Neural cell (in vitro differentiated cells): Measurements from ENCODE around the gene NPPA. TPM values are rescaled to one million over a fixed set of nuclear protein-coding genes. Genes with fewer than 3 reads are reported as not detected.

ENCODE experiments used
- H2AFZ ChIP-seq: fragments of 200-600, 300-800 bp; sonication (generic), shearing (Covaris generic); 2 replicates; pipeline ENCODE4 v1.6.0; 2014; ENCODE audit warnings: low read depth, mild to moderate bottlenecking, antibody characterized with exemption, low read length, moderate library complexity
- H3F3A ChIP-seq: fragments of 200-600 bp; shearing (Covaris generic); 2 replicates; pipeline ENCODE4 v1.6.1; 2016; ENCODE audit warnings: mild to moderate bottlenecking, moderate library complexity, mixed read lengths, antibody characterized with exemption, low read length; ENCODE audit not compliant: insufficient read depth, poor library complexity, severe bottlenecking
- H3K27ac ChIP-seq: fragments of 200-600, 300-800 bp; sonication (generic), shearing (Covaris generic); 2 replicates; pipeline ENCODE4 v1.5.1; 2014; ENCODE audit warnings: mild to moderate bottlenecking, low read length, moderate library complexity
- H3K27me3 ChIP-seq: fragments of 300-800, 200-600 bp; sonication (generic), shearing (Covaris generic); 2 replicates; pipeline ENCODE4 v1.6.0; 2014; ENCODE audit warnings: mild to moderate bottlenecking, low read depth, low read length, moderate library complexity; ENCODE audit not compliant: insufficient read depth
- H3K36me3 ChIP-seq: fragments of 300-800, 200-600 bp; sonication (generic), shearing (Covaris generic); 2 replicates; pipeline ENCODE4 v1.5.1; 2014; ENCODE audit warnings: mild to moderate bottlenecking, antibody characterized with exemption, low read length, moderate library complexity; ENCODE audit not compliant: insufficient read depth
- H3K4me2 ChIP-seq: fragments of 300-800, 200-600 bp; sonication (generic), shearing (Covaris generic); 2 replicates; pipeline ENCODE4 v1.6.0; 2014; ENCODE audit warnings: mild to moderate bottlenecking, low read length
- H3K4me3 ChIP-seq: fragments of 300-800, 200-600 bp; sonication (generic), shearing (Covaris generic); 2 replicates; pipeline ENCODE4 v1.5.1; 2014; ENCODE audit warnings: mild to moderate bottlenecking, low read length, moderate library complexity
- H3K79me2 ChIP-seq: fragments of 200-600 bp; shearing (Covaris generic); replicated peaks from 2 replicates; pipeline ENCODE4 v1.6.0; 2014; ENCODE audit warnings: mild to moderate bottlenecking, low read length, moderate library complexity; ENCODE audit not compliant: insufficient read depth
- H3K9ac ChIP-seq: fragments of 300-800, 200-600 bp; sonication (generic), shearing (Covaris generic); 2 replicates; pipeline ENCODE4 v1.6.1; 2016; ENCODE audit warnings: mild to moderate bottlenecking, low read length, mixed read lengths
- H3K9me2 ChIP-seq: fragments of 200-600 bp; shearing (Covaris generic); 2 replicates; pipeline ENCODE4 v1.6.1; 2016; ENCODE audit warnings: mild to moderate bottlenecking, low read length, mixed read lengths; ENCODE audit not compliant: insufficient read depth
- H3K9me3 ChIP-seq: fragments of 200-600, 300-800 bp; sonication (generic), shearing (Covaris generic); 2 replicates; pipeline ENCODE4 v1.6.1; 2016; ENCODE audit warnings: mild to moderate bottlenecking, mixed run types, low read length, moderate library complexity, mixed read lengths
- H4K20me1 ChIP-seq: fragments of 200-600 bp; shearing (Covaris generic); 2 replicates; pipeline ENCODE4 v1.6.1; 2016; ENCODE audit warnings: mild to moderate bottlenecking, mixed run types; ENCODE audit not compliant: insufficient read depth
- CTCF ChIP-seq: fragments of 450-650 bp; IDR thresholded peaks from 2 replicates; pipeline ENCODE4 v1.5.1; 2014; ENCODE audit warnings: antibody characterized with exemption, mild to moderate bottlenecking, moderate library complexity; ENCODE audit not compliant: poor library complexity, severe bottlenecking
- EP300 ChIP-seq: fragments of 450-650 bp; conservative IDR thresholded peaks from 2 replicates; pipeline ENCODE4 v1.6.1; 2014; ENCODE audit warnings: antibody characterized with exemption, mild to moderate bottlenecking, moderate library complexity; ENCODE audit not compliant: poor library complexity, severe bottlenecking
- EZH2 ChIP-seq: fragments of 200-600, 300-800 bp; shearing (Covaris generic), sonication (generic); IDR thresholded peaks from 2 replicates; pipeline ENCODE4 v1.6.1; 2014; ENCODE audit warnings: antibody characterized with exemption, low read length, borderline replicate concordance, mild to moderate bottlenecking; ENCODE audit not compliant: insufficient read depth, poor library complexity, severe bottlenecking
- MXI1 ChIP-seq: fragments of 450-650 bp; conservative IDR thresholded peaks from 2 replicates; pipeline ENCODE4 v1.6.1; 2014; ENCODE audit warnings: antibody characterized with exemption, mild to moderate bottlenecking; ENCODE audit not compliant: poor library complexity, severe bottlenecking
- POLR2AphosphoS5 ChIP-seq: IDR thresholded peaks from 2 replicates; pipeline ENCODE4 v1.6.1; 2012
- RAD21 ChIP-seq: fragments of 450-650 bp; conservative IDR thresholded peaks from 2 replicates; pipeline ENCODE4 v1.6.1; 2014; ENCODE audit warnings: antibody characterized with exemption, mild to moderate bottlenecking, moderate library complexity
- REST ChIP-seq: IDR thresholded peaks from 2 replicates; pipeline ENCODE4 v1.6.1; 2012; ENCODE audit warnings: borderline replicate concordance
- SMC3 ChIP-seq: fragments of 450-650 bp; conservative IDR thresholded peaks from 2 replicates; pipeline ENCODE4 v1.6.1; 2014; ENCODE audit warnings: antibody characterized with exemption, mild to moderate bottlenecking, moderate library complexity; ENCODE audit not compliant: poor library complexity
- TAF1 ChIP-seq: IDR thresholded peaks from 2 replicates; pipeline ENCODE4 v1.6.1; 2012; ENCODE audit warnings: low read depth
- polyA plus RNA-seq: library from polyadenylated mRNA; depleted of rRNA; stranded (reverse); fragments of >200 nt; gene quantifications from 2 replicates; pipeline ENCODE4 v1.2.3, GENCODE V29; 2014

NPPA gene
- polyA plus RNA-seq, 1 donor from 2014 or later = not detected

- Histone ChIP-seq H3K9ac (peak overlapping the region; percentile 56), H3K4me3 (peak overlapping the region; percentile 41), H2AFZ (no peak overlapping the region), H3K36me3 (no peaks in the 10 kb centered on the region), H4K20me1 (no peaks in the 10 kb centered on the region), H3K9me2 (no peaks in the 10 kb centered on the region), H3K79me2 (no peaks in the 10 kb centered on the region), H3K27me3 (no peaks in the 10 kb centered on the region), H3F3A (no peaks in the 10 kb centered on the region), H3K27ac (peak overlapping the region; percentile 90), H3K4me2 (peak overlapping the region; percentile 62), H3K9me3 (no peaks in the 10 kb centered on the region)
- TF ChIP-seq POLR2AphosphoS5 (peak; percentile 55), REST (peak; percentile 16), MXI1 (no peak), SMC3 (peak; percentile 47), EZH2 (no peak), CTCF (peak; percentile 69), TAF1 (no peak), EP300 (peak; percentile 81), RAD21 (peak; percentile 56)
Observed at GRCh38 chr1:11845641-11846335, 1.8 kb downstream of the NPPA start.

- H3K27me3 ChIP-seq = no peaks in the 10 kb centered on the region
- H3K9ac ChIP-seq = no peak overlapping the region
- H4K20me1 ChIP-seq = no peaks in the 10 kb centered on the region
- H3K79me2 ChIP-seq = no peaks in the 10 kb centered on the region
- H3K9me3 ChIP-seq = no peaks in the 10 kb centered on the region
- H3K4me2 ChIP-seq = no peak overlapping the region
- no peak overlapping the region for H3K4me3 ChIP-seq
- H3K27ac ChIP-seq = no peak overlapping the region
- H3K9me2 ChIP-seq = no peaks in the 10 kb centered on the region
- no peak for TF ChIP-seq MXI1
- no peak for TF ChIP-seq CTCF
- TF ChIP-seq REST = no peak
- no peak overlapping the region for H2AFZ ChIP-seq
- H3F3A ChIP-seq = no peaks in the 10 kb centered on the region
- H3K36me3 ChIP-seq = no peaks in the 10 kb centered on the region
Observed at GRCh38 chr1:11842154-11843041, 5.2 kb downstream of the NPPA start.
